ENCODE measurements around the gene ABCC4. TPM values are rescaled to one million over a fixed set of nuclear protein-coding genes. Genes with fewer than 3 reads are reported as not detected.

ABCC4 gene, protein sequence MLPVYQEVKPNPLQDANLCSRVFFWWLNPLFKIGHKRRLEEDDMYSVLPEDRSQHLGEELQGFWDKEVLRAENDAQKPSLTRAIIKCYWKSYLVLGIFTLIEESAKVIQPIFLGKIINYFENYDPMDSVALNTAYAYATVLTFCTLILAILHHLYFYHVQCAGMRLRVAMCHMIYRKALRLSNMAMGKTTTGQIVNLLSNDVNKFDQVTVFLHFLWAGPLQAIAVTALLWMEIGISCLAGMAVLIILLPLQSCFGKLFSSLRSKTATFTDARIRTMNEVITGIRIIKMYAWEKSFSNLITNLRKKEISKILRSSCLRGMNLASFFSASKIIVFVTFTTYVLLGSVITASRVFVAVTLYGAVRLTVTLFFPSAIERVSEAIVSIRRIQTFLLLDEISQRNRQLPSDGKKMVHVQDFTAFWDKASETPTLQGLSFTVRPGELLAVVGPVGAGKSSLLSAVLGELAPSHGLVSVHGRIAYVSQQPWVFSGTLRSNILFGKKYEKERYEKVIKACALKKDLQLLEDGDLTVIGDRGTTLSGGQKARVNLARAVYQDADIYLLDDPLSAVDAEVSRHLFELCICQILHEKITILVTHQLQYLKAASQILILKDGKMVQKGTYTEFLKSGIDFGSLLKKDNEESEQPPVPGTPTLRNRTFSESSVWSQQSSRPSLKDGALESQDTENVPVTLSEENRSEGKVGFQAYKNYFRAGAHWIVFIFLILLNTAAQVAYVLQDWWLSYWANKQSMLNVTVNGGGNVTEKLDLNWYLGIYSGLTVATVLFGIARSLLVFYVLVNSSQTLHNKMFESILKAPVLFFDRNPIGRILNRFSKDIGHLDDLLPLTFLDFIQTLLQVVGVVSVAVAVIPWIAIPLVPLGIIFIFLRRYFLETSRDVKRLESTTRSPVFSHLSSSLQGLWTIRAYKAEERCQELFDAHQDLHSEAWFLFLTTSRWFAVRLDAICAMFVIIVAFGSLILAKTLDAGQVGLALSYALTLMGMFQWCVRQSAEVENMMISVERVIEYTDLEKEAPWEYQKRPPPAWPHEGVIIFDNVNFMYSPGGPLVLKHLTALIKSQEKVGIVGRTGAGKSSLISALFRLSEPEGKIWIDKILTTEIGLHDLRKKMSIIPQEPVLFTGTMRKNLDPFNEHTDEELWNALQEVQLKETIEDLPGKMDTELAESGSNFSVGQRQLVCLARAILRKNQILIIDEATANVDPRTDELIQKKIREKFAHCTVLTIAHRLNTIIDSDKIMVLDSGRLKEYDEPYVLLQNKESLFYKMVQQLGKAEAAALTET (N-terminal part only)
- total RNA-seq (10 to 100 TPM; 17.5 to 25.5 TPM), polyA plus RNA-seq (ENCODE audit: insufficient read length in 2 of 2) (10 to 100 TPM in 1 of 2 donors, 1 to 10 TPM in 1; 9.4 to 14.4 TPM)
- long read RNA-seq, donor 1, full-length matches to known transcripts = 2 of 2 reads
- long read RNA-seq, donor 1, partial matches to known transcripts = 0 of 2 reads
- long read RNA-seq, donor 1, other reads (novel, unspliced or antisense) = 0 of 2 reads
- long read RNA-seq, donor 2 = 0 reads
- long read RNA-seq, donor 3 = 0 reads
- long read RNA-seq, donor 4, full-length matches to known transcripts = 2 of 44 reads
- long read RNA-seq, donor 4, partial matches to known transcripts = 6 of 44 reads
- long read RNA-seq, donor 4, other reads (novel, unspliced or antisense) = 36 of 44 reads

- Histone ChIP-seq H3K4me1 (ENCODE audit: control insufficient read depth, insufficient read depth, low read length) (peaks cover 9% of the 10 kb centered on the region), H3K36me3 (ENCODE audit: control insufficient read depth, insufficient read depth, low read length) (no peaks in the 10 kb centered on the region), H3K9me3 (ENCODE audit: control insufficient read depth, insufficient read depth, low read length) (no peaks in the 10 kb centered on the region), H3K4me3 (ENCODE audit: low read depth, low read length) (peak within 1 kb of the TSS; percentile 51), H3K27me3 (ENCODE audit: control insufficient read depth, insufficient read depth, low read length) (no peaks in the 10 kb centered on the region), H3K27ac (ENCODE audit: low read depth, low read length) (peak within 1 kb of the TSS; percentile 37)
- peak in 4 of 6 donors; percentile 20 to 82 (median 54) for DNase-seq (ENCODE audit: low read depth in 4 of 6, low spot score in 6 of 6)
- 0% methylated on average over 98 of the region's 98 CpGs for WGBS (ENCODE audit: insufficient coverage)
Measured at GRCh38 chr13:95301183-95301967, at the start of gene ABCC4. TSS of gene ABCC4 (minus strand) at chr13:95301451. CDS start at chr13:95301314, 137 bp downstream.

- no peak overlapping the region for H3K4me3 ChIP-seq (ENCODE audit: low read depth, low read length)
- no peaks in the 10 kb centered on the region for H3K4me1 ChIP-seq (ENCODE audit: control insufficient read depth, insufficient read depth, low read length)
- H3K36me3 ChIP-seq (ENCODE audit: control insufficient read depth, insufficient read depth, low read length) = no peaks in the 10 kb centered on the region
- no peaks in the 10 kb centered on the region for H3K27me3 ChIP-seq (ENCODE audit: control insufficient read depth, insufficient read depth, low read length)
- no peak for DNase-seq (ENCODE audit: low read depth in 4 of 6, low spot score in 6 of 6)
- no peaks in the 10 kb centered on the region for H3K9me3 ChIP-seq (ENCODE audit: control insufficient read depth, insufficient read depth, low read length)
- H3K27ac ChIP-seq (ENCODE audit: low read depth, low read length) = no peak overlapping the region
- WGBS (ENCODE audit: insufficient coverage) = 93% methylated on average over 2 of the region's 4 CpGs
Measured at GRCh38 chr13:95349267-95349666, 48.0 kb upstream of the ABCC4 start.

DNA sequence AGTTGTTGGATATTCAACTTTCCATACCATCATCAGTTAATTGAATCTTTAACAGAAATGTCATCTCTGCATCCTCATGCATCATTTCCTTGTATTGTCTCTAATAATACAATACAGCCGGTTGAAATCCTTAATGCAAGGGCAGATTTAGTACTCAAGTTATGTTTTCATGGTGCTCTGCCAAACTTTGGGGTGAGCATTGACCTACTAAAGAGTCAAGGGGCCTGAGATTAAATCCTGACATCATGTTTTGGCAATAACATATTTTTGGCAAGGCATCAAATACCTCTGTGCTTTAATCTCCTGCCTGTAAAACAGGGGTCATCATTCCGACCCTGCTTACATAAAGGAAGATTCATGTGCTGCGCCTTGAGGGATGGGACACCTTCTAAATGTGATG, 42.7 kb upstream of the ABCC4 start:
- peak in 1 of 6 donors; percentile 7 for DNase-seq (ENCODE audit: low read depth in 4 of 6, low spot score in 6 of 6)
- H3K4me1 ChIP-seq (ENCODE audit: control insufficient read depth, insufficient read depth, low read length) = no peaks in the 10 kb centered on the region
- no peak overlapping the region for H3K27ac ChIP-seq (ENCODE audit: low read depth, low read length)
- no peaks in the 10 kb centered on the region for H3K36me3 ChIP-seq (ENCODE audit: control insufficient read depth, insufficient read depth, low read length)
- H3K9me3 ChIP-seq (ENCODE audit: control insufficient read depth, insufficient read depth, low read length) = no peaks in the 10 kb centered on the region
- no peaks in the 10 kb centered on the region for H3K27me3 ChIP-seq (ENCODE audit: control insufficient read depth, insufficient read depth, low read length)
- 94% methylated on average over 2 of the region's 3 CpGs for WGBS (ENCODE audit: insufficient coverage)
- no peak overlapping the region for H3K4me3 ChIP-seq (ENCODE audit: low read depth, low read length)

DNA sequence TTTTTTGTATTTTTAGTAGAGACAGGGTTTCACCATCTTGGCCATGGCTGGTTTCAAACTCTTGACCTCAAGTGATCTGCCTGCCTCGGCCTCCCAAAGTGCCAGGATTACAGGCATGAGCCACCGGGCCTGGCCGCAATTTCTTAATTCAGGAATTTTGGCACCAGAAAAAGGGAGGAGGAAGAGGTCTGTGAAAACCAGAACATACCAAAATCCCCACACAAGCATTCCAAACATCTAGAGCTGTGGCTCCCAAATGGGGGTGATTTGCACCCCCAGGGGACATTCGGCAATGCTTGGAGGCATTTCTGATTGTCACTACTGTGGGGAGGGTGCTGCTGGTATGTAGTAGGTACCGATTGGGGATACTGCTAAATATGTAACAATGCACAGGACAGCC, 40.2 kb upstream of the ABCC4 start:
- Histone ChIP-seq H3K27me3 (ENCODE audit: control insufficient read depth, insufficient read depth, low read length) (no peaks in the 10 kb centered on the region), H3K4me1 (ENCODE audit: control insufficient read depth, insufficient read depth, low read length) (no peaks in the 10 kb centered on the region), H3K27ac (ENCODE audit: low read depth, low read length) (no peak overlapping the region), H3K9me3 (ENCODE audit: control insufficient read depth, insufficient read depth, low read length) (no peaks in the 10 kb centered on the region), H3K36me3 (ENCODE audit: control insufficient read depth, insufficient read depth, low read length) (no peaks in the 10 kb centered on the region), H3K4me3 (ENCODE audit: low read depth, low read length) (no peak overlapping the region)
- DNase-seq (ENCODE audit: low read depth in 4 of 6, low spot score in 6 of 6) = no peak
- WGBS (ENCODE audit: insufficient coverage) = 96% methylated on average over 3 of the region's 5 CpGs

DNA sequence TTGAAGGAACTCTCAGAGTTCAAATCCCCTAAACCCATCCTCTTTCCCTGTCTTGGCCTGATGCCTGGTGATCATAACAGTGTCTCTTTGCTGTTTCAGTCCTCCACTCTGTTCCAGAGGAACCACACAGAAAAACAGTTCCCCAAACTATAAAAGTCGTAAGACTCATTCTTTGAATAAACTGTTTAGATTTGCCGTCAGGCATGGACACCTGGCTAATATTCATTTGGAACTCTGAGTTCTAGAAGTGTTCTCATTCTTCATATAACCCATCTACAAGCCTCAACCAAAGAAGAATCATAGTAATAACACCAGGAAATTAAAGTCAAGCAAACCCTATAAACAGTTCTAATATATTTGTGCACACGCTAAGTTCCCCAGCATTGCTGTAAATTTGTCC, 37.7 kb upstream of the ABCC4 start:
- 100% methylated on average over 1 of the region's 3 CpGs for WGBS (ENCODE audit: insufficient coverage)
- Histone ChIP-seq H3K27ac (ENCODE audit: low read depth, low read length) (no peak overlapping the region), H3K4me1 (ENCODE audit: control insufficient read depth, insufficient read depth, low read length) (no peaks in the 10 kb centered on the region), H3K9me3 (ENCODE audit: control insufficient read depth, insufficient read depth, low read length) (no peaks in the 10 kb centered on the region), H3K4me3 (ENCODE audit: low read depth, low read length) (no peak overlapping the region), H3K27me3 (ENCODE audit: control insufficient read depth, insufficient read depth, low read length) (no peaks in the 10 kb centered on the region), H3K36me3 (ENCODE audit: control insufficient read depth, insufficient read depth, low read length) (no peaks in the 10 kb centered on the region)
- DNase-seq (ENCODE audit: low read depth in 4 of 6, low spot score in 6 of 6) = no peak

GRCh38 chr13:95337597-95337996, 36.3 kb upstream of the ABCC4 start:
- no peaks in the 10 kb centered on the region for H3K27me3 ChIP-seq (ENCODE audit: control insufficient read depth, insufficient read depth, low read length)
- no peaks in the 10 kb centered on the region for H3K4me1 ChIP-seq (ENCODE audit: control insufficient read depth, insufficient read depth, low read length)
- H3K36me3 ChIP-seq (ENCODE audit: control insufficient read depth, insufficient read depth, low read length) = no peaks in the 10 kb centered on the region
- no CpG with 5 or more reads among the region's 3 CpGs for WGBS (ENCODE audit: insufficient coverage)
- no peak overlapping the region for H3K27ac ChIP-seq (ENCODE audit: low read depth, low read length)
- no peak for DNase-seq (ENCODE audit: low read depth in 4 of 6, low spot score in 6 of 6)
- H3K9me3 ChIP-seq (ENCODE audit: control insufficient read depth, insufficient read depth, low read length) = no peaks in the 10 kb centered on the region
- no peak overlapping the region for H3K4me3 ChIP-seq (ENCODE audit: low read depth, low read length)

GRCh38 chr13:95335667-95336066, 34.4 kb upstream of the ABCC4 start:
- Histone ChIP-seq H3K27me3 (ENCODE audit: control insufficient read depth, insufficient read depth, low read length) (no peaks in the 10 kb centered on the region), H3K27ac (ENCODE audit: low read depth, low read length) (no peak overlapping the region), H3K4me3 (ENCODE audit: low read depth, low read length) (no peak overlapping the region), H3K9me3 (ENCODE audit: control insufficient read depth, insufficient read depth, low read length) (no peaks in the 10 kb centered on the region), H3K36me3 (ENCODE audit: control insufficient read depth, insufficient read depth, low read length) (no peaks in the 10 kb centered on the region), H3K4me1 (ENCODE audit: control insufficient read depth, insufficient read depth, low read length) (no peaks in the 10 kb centered on the region)
- DNase-seq (ENCODE audit: low read depth in 4 of 6, low spot score in 6 of 6) = no peak
- 79% methylated on average over 6 of the region's 6 CpGs for WGBS (ENCODE audit: insufficient coverage)

DNA sequence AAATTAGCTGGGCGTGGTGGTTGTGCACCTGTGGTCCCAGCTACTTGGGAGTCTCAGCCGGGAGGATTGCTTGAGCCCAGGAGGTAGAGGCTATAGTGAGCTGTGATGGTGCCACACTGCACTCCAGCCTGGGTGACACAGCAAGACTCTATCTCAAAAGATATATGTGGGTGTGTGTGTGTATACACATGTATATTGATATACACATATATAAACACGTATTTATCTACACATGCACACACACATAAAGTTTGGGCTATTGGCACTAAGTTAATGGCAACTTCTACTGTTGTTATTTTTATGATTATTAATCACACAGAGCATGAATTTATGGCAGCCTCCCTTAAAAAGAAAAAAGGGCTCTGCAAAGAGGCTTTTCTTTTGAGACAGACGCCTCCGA, 27.1 kb upstream of the ABCC4 start:
- Histone ChIP-seq H3K4me1 (ENCODE audit: control insufficient read depth, insufficient read depth, low read length) (no peaks in the 10 kb centered on the region), H3K27me3 (ENCODE audit: control insufficient read depth, insufficient read depth, low read length) (no peaks in the 10 kb centered on the region), H3K9me3 (ENCODE audit: control insufficient read depth, insufficient read depth, low read length) (no peaks in the 10 kb centered on the region), H3K36me3 (ENCODE audit: control insufficient read depth, insufficient read depth, low read length) (no peaks in the 10 kb centered on the region), H3K27ac (ENCODE audit: low read depth, low read length) (no peak overlapping the region), H3K4me3 (ENCODE audit: low read depth, low read length) (no peak overlapping the region)
- WGBS (ENCODE audit: insufficient coverage) = 100% methylated on average over 2 of the region's 5 CpGs
- no peak for DNase-seq (ENCODE audit: low read depth in 4 of 6, low spot score in 6 of 6)

Measured in spinal cord (tissue), 10 donors.